ENCODE measurements around the gene OR1L4. TPM values are rescaled to one million over a fixed set of nuclear protein-coding genes. Genes with fewer than 3 reads are reported as not detected.

Gene OR1L4
- total and polyA plus RNA-seq, 3 experiments from 2014 or later: not detected

Other genes starting within 250 kb of the OR1L4 start
- gene OR1J1, start 246.1 kb upstream of the OR1L4 start, total RNA-seq: not detected
- not detected for gene OR1J1, start 246.1 kb upstream of the OR1L4 start, polyA plus RNA-seq
- not detected for gene OR1J2, start 213.2 kb upstream of the OR1L4 start, total RNA-seq
- not detected for gene OR1J2, start 213.2 kb upstream of the OR1L4 start, polyA plus RNA-seq
- not detected for gene OR1J4, start 204.8 kb upstream of the OR1L4 start, total RNA-seq
- not detected for gene OR1J4, start 204.8 kb upstream of the OR1L4 start, polyA plus RNA-seq
- not detected for gene OR1N1, start 196.7 kb upstream of the OR1L4 start, total RNA-seq
- not detected for gene OR1N1, start 196.7 kb upstream of the OR1L4 start, polyA plus RNA-seq
- not detected for gene OR1N2, start 170.9 kb upstream of the OR1L4 start, total RNA-seq
- not detected for gene OR1N2, start 170.9 kb upstream of the OR1L4 start, polyA plus RNA-seq
- gene OR1L8, start 140.6 kb upstream of the OR1L4 start, total RNA-seq: not detected
- gene OR1L8, start 140.6 kb upstream of the OR1L4 start, polyA plus RNA-seq: not detected
- gene OR1Q1, start 109.3 kb upstream of the OR1L4 start, total RNA-seq: not detected
- not detected for gene OR1Q1, start 109.3 kb upstream of the OR1L4 start, polyA plus RNA-seq
- gene OR1B1, start 66.4 kb upstream of the OR1L4 start, total RNA-seq: not detected
- not detected for gene OR1B1, start 66.4 kb upstream of the OR1L4 start, polyA plus RNA-seq
- not detected for gene OR1L1, start 62.3 kb upstream of the OR1L4 start, total RNA-seq
- gene OR1L1, start 62.3 kb upstream of the OR1L4 start, polyA plus RNA-seq: not detected
- not detected for gene OR1L3, start 48.9 kb upstream of the OR1L4 start, total RNA-seq
- not detected for gene OR1L3, start 48.9 kb upstream of the OR1L4 start, polyA plus RNA-seq
- gene OR1L6, start 18.3 kb downstream of the OR1L4 start, total RNA-seq: not detected
- not detected for gene OR1L6, start 18.3 kb downstream of the OR1L4 start, polyA plus RNA-seq
- gene OR5C1, start 64.9 kb downstream of the OR1L4 start, total RNA-seq: not detected
- not detected for gene OR5C1, start 64.9 kb downstream of the OR1L4 start, polyA plus RNA-seq
- not detected for gene OR1K1, start 76.1 kb downstream of the OR1L4 start, total RNA-seq
- gene OR1K1, start 76.1 kb downstream of the OR1L4 start, polyA plus RNA-seq: not detected
- gene PDCL, start 104.6 kb downstream of the OR1L4 start, total RNA-seq: 10 to 100 TPM; 18.2 to 18.7 TPM
- gene PDCL, start 104.6 kb downstream of the OR1L4 start, polyA plus RNA-seq: 9.8 TPM
- 10 to 100 TPM; 32.1 to 34.4 TPM for gene RC3H2, start 181.4 kb downstream of the OR1L4 start, total RNA-seq
- 34.0 TPM for gene RC3H2, start 181.4 kb downstream of the OR1L4 start, polyA plus RNA-seq
- 10 to 100 TPM; 11.6 to 12.6 TPM for gene ZBTB6, start 189.3 kb downstream of the OR1L4 start, total RNA-seq
- gene ZBTB6, start 189.3 kb downstream of the OR1L4 start, polyA plus RNA-seq: 2.7 TPM
- 1 to 10 TPM; 4.8 to 5.4 TPM for gene ZBTB26, start 207.5 kb downstream of the OR1L4 start, total RNA-seq
- 0.49 TPM for gene ZBTB26, start 207.5 kb downstream of the OR1L4 start, polyA plus RNA-seq
- 10 to 100 TPM; 20.7 to 22.2 TPM for gene RABGAP1, start 217.0 kb downstream of the OR1L4 start, total RNA-seq
- 24.3 TPM for gene RABGAP1, start 217.0 kb downstream of the OR1L4 start, polyA plus RNA-seq